Measurements from ENCODE around the gene PPM1H.

Gene PPM1H

GRCh38 chr12:62799766-62800406, 135.1 kb downstream of the PPM1H start:
- no peaks in the 10 kb centered on the region for H3F3A ChIP-seq (ENCODE audit: insufficient read depth, low read length)
- no peaks in the 10 kb centered on the region for H3K9me2 ChIP-seq (ENCODE audit: low read depth, low read length)
- H3K79me2 ChIP-seq (ENCODE audit: insufficient read depth, low read length): no peaks in the 10 kb centered on the region
- no peaks in the 10 kb centered on the region for H3K36me3 ChIP-seq (ENCODE audit: insufficient read depth, low read length)
- H3K4me2 ChIP-seq (ENCODE audit: low read length): no peak overlapping the region
- no peaks in the 10 kb centered on the region for H3K9me3 ChIP-seq (ENCODE audit: low read length)
- H3K27me3 ChIP-seq (ENCODE audit: insufficient read depth, low read length): no peaks in the 10 kb centered on the region
- H3K4me3 ChIP-seq (ENCODE audit: low read depth, low read length, poor library complexity, severe bottlenecking): no peak overlapping the region
- no peaks in the 10 kb centered on the region for H4K20me1 ChIP-seq (ENCODE audit: insufficient read depth, low read length)
- TF ChIP-seq EZH2 (IDR thresholded peaks at IDR 0.05; ENCODE audit: borderline replicate concordance, low read length) (no peak), CTCF (IDR thresholded peaks at IDR 0.05; ENCODE audit: low read length) (no peak)
- no peaks in the 10 kb centered on the region for H3K4me1 ChIP-seq (ENCODE audit: insufficient read depth, low read length, severe bottlenecking)
- no peak overlapping the region for H2AFZ ChIP-seq (ENCODE audit: low read length)
- no peak overlapping the region for H3K9ac ChIP-seq (ENCODE audit: low read length)
- no peak overlapping the region for H3K27ac ChIP-seq (ENCODE audit: low read depth, low read length, poor library complexity, severe bottlenecking)

- no peak overlapping the region for H3K27ac ChIP-seq (ENCODE audit: low read depth, low read length, poor library complexity, severe bottlenecking)
- H3K36me3 ChIP-seq (ENCODE audit: insufficient read depth, low read length): no peaks in the 10 kb centered on the region
- H3K4me3 ChIP-seq (ENCODE audit: low read depth, low read length, poor library complexity, severe bottlenecking): no peak overlapping the region
- H2AFZ ChIP-seq (ENCODE audit: low read length): no peak overlapping the region
- no peaks in the 10 kb centered on the region for H3K4me1 ChIP-seq (ENCODE audit: insufficient read depth, low read length, severe bottlenecking)
- no peak overlapping the region for H3K9ac ChIP-seq (ENCODE audit: low read length)
- no peaks in the 10 kb centered on the region for H3K9me2 ChIP-seq (ENCODE audit: low read depth, low read length)
- H3K79me2 ChIP-seq (ENCODE audit: insufficient read depth, low read length): no peaks in the 10 kb centered on the region
- H4K20me1 ChIP-seq (ENCODE audit: insufficient read depth, low read length): no peaks in the 10 kb centered on the region
- no peaks in the 10 kb centered on the region for H3F3A ChIP-seq (ENCODE audit: insufficient read depth, low read length)
- H3K27me3 ChIP-seq (ENCODE audit: insufficient read depth, low read length): no peaks in the 10 kb centered on the region
- H3K4me2 ChIP-seq (ENCODE audit: low read length): no peak overlapping the region
- H3K9me3 ChIP-seq (ENCODE audit: low read length): no peaks in the 10 kb centered on the region
- TF ChIP-seq EZH2 (IDR thresholded peaks at IDR 0.05; ENCODE audit: borderline replicate concordance, low read length): no peak
- peak; percentile 90 for TF ChIP-seq CTCF (IDR thresholded peaks at IDR 0.05; ENCODE audit: low read length)
Observed at GRCh38 chr12:62799126-62799736, 135.7 kb downstream of the PPM1H start.

GRCh38 chr12:62794218-62794583, 140.7 kb downstream of the PPM1H start:
- Histone ChIP-seq H3K4me2 (ENCODE audit: low read length) (no peak overlapping the region), H3F3A (ENCODE audit: insufficient read depth, low read length) (no peaks in the 10 kb centered on the region), H3K9me2 (ENCODE audit: low read depth, low read length) (no peaks in the 10 kb centered on the region), H3K27ac (ENCODE audit: low read depth, low read length, poor library complexity, severe bottlenecking) (no peak overlapping the region), H3K36me3 (ENCODE audit: insufficient read depth, low read length) (no peaks in the 10 kb centered on the region), H3K9ac (ENCODE audit: low read length) (no peak overlapping the region), H2AFZ (ENCODE audit: low read length) (no peak overlapping the region), H3K79me2 (ENCODE audit: insufficient read depth, low read length) (no peaks in the 10 kb centered on the region), H3K9me3 (ENCODE audit: low read length) (no peaks in the 10 kb centered on the region), H4K20me1 (ENCODE audit: insufficient read depth, low read length) (no peaks in the 10 kb centered on the region), H3K27me3 (ENCODE audit: insufficient read depth, low read length) (no peaks in the 10 kb centered on the region), H3K4me1 (ENCODE audit: insufficient read depth, low read length, severe bottlenecking) (no peaks in the 10 kb centered on the region), H3K4me3 (ENCODE audit: low read depth, low read length, poor library complexity, severe bottlenecking) (no peak overlapping the region)
- no peak for TF ChIP-seq EZH2 (IDR thresholded peaks at IDR 0.05; ENCODE audit: borderline replicate concordance, low read length)
- no peak for TF ChIP-seq CTCF (IDR thresholded peaks at IDR 0.05; ENCODE audit: low read length)

Measured in OCI-LY1 (cell line).